ENCODE measurements around the gene WNK2. TPM values are rescaled to one million over a fixed set of nuclear protein-coding genes. Genes with fewer than 3 reads are reported as not detected.

WNK2 gene
- total RNA-seq, 2 experiments from 2014 or later: 0.25 TPM; not detected in 1

- POLR2A ChIA-PET: no interaction called here
- H3K36me3 Mint-ChIP-seq: peaks cover 7% of the 10 kb centered on the region
- peaks cover 7% of the 10 kb centered on the region for H3K9me3 Mint-ChIP-seq
- DNase-seq: no peak
- H3K27ac Mint-ChIP-seq: no peak overlapping the region
- peaks cover 18% of the 10 kb centered on the region for H3K4me1 Mint-ChIP-seq
- no peak for ATAC-seq (ENCODE audit: low read depth)
- H3K27me3 Mint-ChIP-seq: no peaks in the 10 kb centered on the region
- H3K4me3 Mint-ChIP-seq: no peak overlapping the region
Measured at GRCh38 chr9:93149361-93149760, 34.6 kb upstream of the WNK2 start.

- Mint-ChIP-seq H3K36me3 (peaks cover 7% of the 10 kb centered on the region), H3K4me3 (no peak overlapping the region), H3K27me3 (no peaks in the 10 kb centered on the region), H3K27ac (no peak overlapping the region), H3K4me1 (peaks cover 10% of the 10 kb centered on the region), H3K9me3 (peaks cover 7% of the 10 kb centered on the region)
- DNase-seq (no peak), ATAC-seq (ENCODE audit: low read depth) (no peak)
- POLR2A ChIA-PET: no interaction called here
Measured at GRCh38 chr9:93151097-93151784, 32.7 kb upstream of the WNK2 start.

DNA sequence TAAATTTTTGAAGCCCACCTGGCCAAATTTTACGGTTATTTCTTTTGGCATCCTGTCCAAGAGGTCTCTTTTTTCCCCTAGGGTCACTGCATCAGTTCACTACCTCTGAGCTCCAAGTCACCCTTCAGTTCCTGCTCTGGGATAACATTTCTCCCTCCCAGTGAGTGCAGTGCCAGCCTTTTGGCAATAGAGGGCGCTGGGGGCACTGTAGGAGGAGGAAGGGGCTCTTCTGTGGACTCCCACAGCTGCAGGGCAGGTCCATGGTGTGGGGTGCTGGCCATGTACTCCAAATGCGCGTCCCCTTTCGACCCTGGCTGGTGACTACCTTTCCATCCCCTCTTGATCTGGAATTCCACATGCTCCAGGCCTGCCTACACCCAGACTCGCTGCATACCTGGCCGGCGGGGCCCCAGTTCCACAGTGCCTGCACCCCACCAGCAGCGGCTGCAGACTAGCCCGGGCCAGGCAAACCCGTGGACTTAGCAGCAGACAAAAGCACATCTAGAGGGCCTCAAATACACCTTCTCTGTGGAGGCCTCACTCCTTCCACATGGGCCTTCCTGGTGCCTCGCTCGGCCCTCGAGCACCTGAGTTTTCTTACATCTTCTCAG, 29.5 kb upstream of the WNK2 start:
- POLR2A ChIA-PET: interaction anchor here (0.7 kb wide), 1 partner anchor 671 kb away, joined by 3 read pairs; no protein-coding TSS in a partner anchor
- DNase-seq (no peak), ATAC-seq (ENCODE audit: low read depth) (peak; percentile 40)
- no peak overlapping the region for H3K27ac Mint-ChIP-seq
- H3K4me3 Mint-ChIP-seq: no peak overlapping the region
- H3K36me3 Mint-ChIP-seq: no peaks in the 10 kb centered on the region
- H3K9me3 Mint-ChIP-seq: no peaks in the 10 kb centered on the region
- peaks cover 1% of the 10 kb centered on the region for H3K4me1 Mint-ChIP-seq
- H3K27me3 Mint-ChIP-seq: no peaks in the 10 kb centered on the region

GRCh38 chr9:93155716-93156474, 28.0 kb upstream of the WNK2 start:
- no peak for ATAC-seq (ENCODE audit: low read depth)
- POLR2A ChIA-PET: interaction anchor here (1.5 kb wide), 1 partner anchor 411 kb away, joined by 3 read pairs; no protein-coding TSS in a partner anchor

GRCh38 chr9:93156475-93157008, 27.4 kb upstream of the WNK2 start:
- Mint-ChIP-seq H3K4me1 (peaks cover 3% of the 10 kb centered on the region), H3K27me3 (peaks cover 2% of the 10 kb centered on the region), H3K9me3 (no peaks in the 10 kb centered on the region), H3K36me3 (no peaks in the 10 kb centered on the region), H3K27ac (no peak overlapping the region), H3K4me3 (no peak overlapping the region)
- POLR2A ChIA-PET: interaction anchor here (1.5 kb wide), 1 partner anchor 410 kb away, joined by 3 read pairs; no protein-coding TSS in a partner anchor
- DNase-seq (no peak), ATAC-seq (ENCODE audit: low read depth) (peak; percentile 6)

More at GRCh38 chr9:93155716-93156474, 28.0 kb upstream of the WNK2 start:
- H3K4me1 Mint-ChIP-seq: peaks cover 3% of the 10 kb centered on the region
- no peak overlapping the region for H3K4me3 Mint-ChIP-seq
- H3K27me3 Mint-ChIP-seq: peaks cover under 1% of the 10 kb centered on the region
- no peaks in the 10 kb centered on the region for H3K9me3 Mint-ChIP-seq
- DNase-seq: no peak
- H3K36me3 Mint-ChIP-seq: no peaks in the 10 kb centered on the region
- H3K27ac Mint-ChIP-seq: peak overlapping the region; percentile 40

- ATAC-seq (ENCODE audit: low read depth) (peak; percentile 93), DNase-seq (peak; percentile 82)
- Mint-ChIP-seq H3K9me3 (no peaks in the 10 kb centered on the region), H3K4me1 (peaks cover 3% of the 10 kb centered on the region), H3K27me3 (peaks cover 2% of the 10 kb centered on the region), H3K36me3 (no peaks in the 10 kb centered on the region), H3K4me3 (no peak overlapping the region), H3K27ac (no peak overlapping the region)
- POLR2A ChIA-PET: interaction anchor here (1.0 kb wide), 1 partner anchor 145 kb away, joined by 5 read pairs; no protein-coding TSS in a partner anchor
Measured at GRCh38 chr9:93159601-93160471, 24.1 kb upstream of the WNK2 start.

- ATAC-seq (ENCODE audit: low read depth) (no peak), DNase-seq (no peak)
- Mint-ChIP-seq H3K4me3 (no peak overlapping the region), H3K27me3 (peaks cover 4% of the 10 kb centered on the region), H3K36me3 (no peaks in the 10 kb centered on the region), H3K4me1 (peaks cover 3% of the 10 kb centered on the region), H3K27ac (no peak overlapping the region), H3K9me3 (no peaks in the 10 kb centered on the region)
- POLR2A ChIA-PET: interaction anchor here (1.2 kb wide), 1 partner anchor 28 kb away, joined by 3 read pairs; no protein-coding TSS in a partner anchor
Measured at GRCh38 chr9:93161786-93162562, 22.0 kb upstream of the WNK2 start.

- no peak for ATAC-seq (ENCODE audit: low read depth)
- H3K9me3 Mint-ChIP-seq: no peaks in the 10 kb centered on the region
Measured at GRCh38 chr9:93164085-93164484, 19.9 kb upstream of the WNK2 start.

GRCh38 chr9:93166699-93167098, 17.2 kb upstream of the WNK2 start:
- Mint-ChIP-seq H3K27me3 (peaks cover 12% of the 10 kb centered on the region), H3K27ac (no peak overlapping the region), H3K36me3 (no peaks in the 10 kb centered on the region), H3K9me3 (no peaks in the 10 kb centered on the region), H3K4me1 (no peaks in the 10 kb centered on the region), H3K4me3 (no peak overlapping the region)
- ATAC-seq (ENCODE audit: low read depth): no peak
- no peak for DNase-seq
- POLR2A ChIA-PET: no interaction called here

More at GRCh38 chr9:93164085-93164484, 19.9 kb upstream of the WNK2 start:
- POLR2A ChIA-PET: no interaction called here
- H3K27me3 Mint-ChIP-seq: peaks cover 7% of the 10 kb centered on the region
- H3K4me3 Mint-ChIP-seq: no peak overlapping the region
- DNase-seq: no peak
- H3K36me3 Mint-ChIP-seq: no peaks in the 10 kb centered on the region
- peaks cover 3% of the 10 kb centered on the region for H3K4me1 Mint-ChIP-seq
- no peak overlapping the region for H3K27ac Mint-ChIP-seq

DNA sequence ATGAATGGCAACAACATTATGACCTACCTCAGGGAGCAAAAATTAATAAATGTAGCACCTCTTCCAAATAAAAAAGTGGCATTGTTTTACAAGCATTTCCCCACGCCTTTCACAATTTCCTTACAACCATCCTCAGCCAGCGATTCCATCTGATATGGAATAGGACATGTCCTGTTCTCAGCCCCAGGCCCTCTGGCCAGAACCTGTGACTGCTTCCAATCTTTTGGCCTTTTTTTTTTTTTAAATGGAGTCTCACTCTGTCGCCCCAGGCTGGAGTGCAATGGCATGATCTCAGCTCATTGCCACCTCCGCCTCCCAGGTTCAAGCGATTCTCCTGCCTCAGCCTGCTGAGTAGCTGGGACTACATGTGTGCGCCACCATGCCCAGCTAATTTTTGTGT, 16.8 kb upstream of the WNK2 start:
- H3K4me3 Mint-ChIP-seq: no peak overlapping the region
- no peaks in the 10 kb centered on the region for H3K36me3 Mint-ChIP-seq
- ATAC-seq (ENCODE audit: low read depth): no peak
- POLR2A ChIA-PET: no interaction called here
- no peak for DNase-seq
- no peaks in the 10 kb centered on the region for H3K4me1 Mint-ChIP-seq
- no peak overlapping the region for H3K27ac Mint-ChIP-seq
- H3K9me3 Mint-ChIP-seq: no peaks in the 10 kb centered on the region
- H3K27me3 Mint-ChIP-seq: peaks cover 12% of the 10 kb centered on the region

DNA sequence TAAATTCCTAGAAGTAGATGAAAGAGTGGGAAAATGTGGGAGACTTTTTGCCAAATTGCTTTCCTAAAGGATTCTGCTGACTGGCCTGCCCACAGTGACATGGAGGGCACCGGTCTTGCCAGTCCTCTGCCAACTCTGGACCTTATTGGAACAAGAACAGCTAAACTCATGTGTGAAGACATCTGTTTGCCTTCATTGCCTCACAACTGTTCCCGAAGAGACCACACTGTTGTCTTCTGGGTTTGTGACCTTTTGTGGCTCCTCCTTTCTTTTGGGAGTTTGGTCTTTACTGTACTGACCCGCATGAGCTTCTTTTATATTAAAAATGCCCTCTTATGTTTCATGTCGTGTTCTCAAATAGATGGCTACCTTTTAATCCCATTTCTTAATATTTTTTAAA, 16.1 kb upstream of the WNK2 start:
- Mint-ChIP-seq H3K9me3 (no peaks in the 10 kb centered on the region), H3K4me3 (no peak overlapping the region), H3K36me3 (no peaks in the 10 kb centered on the region), H3K27me3 (peaks cover 12% of the 10 kb centered on the region), H3K27ac (no peak overlapping the region), H3K4me1 (no peaks in the 10 kb centered on the region)
- DNase-seq: no peak
- ATAC-seq (ENCODE audit: low read depth): no peak
- POLR2A ChIA-PET: no interaction called here

DNA sequence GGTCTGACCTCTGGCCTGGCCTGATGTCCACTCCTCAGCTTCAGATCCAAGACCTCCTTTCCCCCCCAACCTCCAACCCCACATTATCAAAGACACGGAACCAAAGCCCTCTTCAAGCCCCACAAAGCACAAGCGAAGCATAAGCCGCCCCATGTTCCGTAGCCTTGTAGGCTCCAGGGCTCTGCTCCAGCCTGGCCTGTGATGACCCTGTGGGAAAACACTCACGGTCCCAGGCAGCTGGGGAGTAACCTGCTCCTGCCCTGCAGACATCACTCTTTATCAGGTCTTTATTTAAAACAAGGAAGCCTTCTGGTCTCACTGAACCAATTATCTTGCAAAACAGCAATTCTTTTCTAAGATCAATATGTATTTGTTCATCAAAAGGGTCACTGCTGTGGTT, 15.4 kb upstream of the WNK2 start:
- no peak overlapping the region for H3K27ac Mint-ChIP-seq
- DNase-seq: no peak
- H3K27me3 Mint-ChIP-seq: peaks cover 12% of the 10 kb centered on the region
- H3K4me3 Mint-ChIP-seq: no peak overlapping the region
- no peak for ATAC-seq (ENCODE audit: low read depth)
- no peaks in the 10 kb centered on the region for H3K4me1 Mint-ChIP-seq
- H3K9me3 Mint-ChIP-seq: no peaks in the 10 kb centered on the region
- H3K36me3 Mint-ChIP-seq: no peaks in the 10 kb centered on the region
- POLR2A ChIA-PET: no interaction called here

Measured in activated naive CD8-positive, alpha-beta T cell treated with anti-CD3 and anti-CD28 coated beads, Interleukin-2, amount 10 ng/mL, durations not matched to agents 7 days and 5 days (primary cell).